Head of caudate nucleus (tissue), 42 donors: ENCODE measurements around the gene DACT3.
A peak's percentile ranks its signal among the peaks of the same experiment; 100 is the strongest.

ENCODE experiments used
- DNase-seq, 42 donors: peaks; one replicate each; pipeline versions ENCODE4 v3.0.0 to v3.0.0-alpha.2; 2020 to 2021; ENCODE audit warnings: mixed read lengths in 7 of 42
- intact Hi-C: fragments of 100-400 bp; cut with DNase I; formaldehyde crosslinking; loops from one replicate; pipeline ENCODE4 v1.15.0; 2022

Gene DACT3

GRCh38 chr19:46605356-46605821, 55.6 kb downstream of the DACT3 start:
- intact Hi-C loops: no loop called here
- peak in 4 of 42 donors; percentile 17 to 47 (median 36) for DNase-seq

- intact Hi-C loops: loop anchor here (5.0 kb wide), 2 partner anchors 57 to 142 kb away; partner anchors contain the start of genes DACT3, FKRP and STRN4
- peak in 30 of 42 donors; percentile 16 to 71 (median 46) for DNase-seq
Observed at GRCh38 chr19:46604781-46605355, 56.1 kb downstream of the DACT3 start.

- intact Hi-C loops: loop anchor here (5.0 kb wide), 2 partner anchors 59 to 144 kb away; partner anchors contain the start of genes DACT3, FKRP and STRN4
- DNase-seq: peak in 13 of 42 donors; percentile 26 to 58 (median 43)
Observed at GRCh38 chr19:46603752-46604231, 57.2 kb downstream of the DACT3 start.

GRCh38 chr19:46603195-46603637, 57.8 kb downstream of the DACT3 start:
- peak in 3 of 42 donors; percentile 18 to 40 (median 29) for DNase-seq
- intact Hi-C loops: loop anchor here (5.0 kb wide), 2 partner anchors 59 to 144 kb away; partner anchors contain the start of genes DACT3, FKRP and STRN4

- intact Hi-C loops: loop anchor here (5.0 kb wide), 2 partner anchors 60 to 145 kb away; partner anchors contain the start of genes DACT3, FKRP and STRN4
- DNase-seq: peak in 41 of 42 donors; percentile 35 to 85 (median 65)
Observed at GRCh38 chr19:46602392-46603194, 58.4 kb downstream of the DACT3 start.

GRCh38 chr19:46601318-46602224, 59.4 kb downstream of the DACT3 start, which contains the start of gene CALM3:
Gene CALM3 (plus strand): TSS chr19:46601330. CDS start chr19:46601435, 105 bp downstream.
- intact Hi-C loops: loop anchor here (5.0 kb wide), 2 partner anchors 61 to 146 kb away; partner anchors contain the start of genes DACT3, FKRP and STRN4
- peak in 17 of 42 donors; percentile 18 to 64 (median 41) for DNase-seq

- intact Hi-C loops: loop anchor here (5.0 kb wide), 2 partner anchors 62 to 147 kb away; partner anchors contain the start of genes DACT3, FKRP and STRN4
- DNase-seq: peak; percentile 90 to 99 (median 97)
Observed at GRCh38 chr19:46600384-46601317, 60.3 kb downstream of the DACT3 start.

GRCh38 chr19:46599716-46600373, 61.1 kb downstream of the DACT3 start:
- intact Hi-C loops: loop anchor here (5.0 kb wide), 2 partner anchors 62 to 147 kb away; partner anchors contain the start of genes DACT3, FKRP and STRN4
- DNase-seq: peak in 4 of 42 donors; percentile 14 to 33 (median 30)

- DNase-seq: no peak
- intact Hi-C loops: no loop called here
Observed at GRCh38 chr19:46598372-46598917, 62.5 kb downstream of the DACT3 start.
